ENCODE data around the gene WASF2.
"Not testable (repeated sequence)": the region's sequence is repeated elsewhere in the genome, so short reads cannot be mapped to it uniquely, and the experiment has no call there.

The WASF2 gene

DNA sequence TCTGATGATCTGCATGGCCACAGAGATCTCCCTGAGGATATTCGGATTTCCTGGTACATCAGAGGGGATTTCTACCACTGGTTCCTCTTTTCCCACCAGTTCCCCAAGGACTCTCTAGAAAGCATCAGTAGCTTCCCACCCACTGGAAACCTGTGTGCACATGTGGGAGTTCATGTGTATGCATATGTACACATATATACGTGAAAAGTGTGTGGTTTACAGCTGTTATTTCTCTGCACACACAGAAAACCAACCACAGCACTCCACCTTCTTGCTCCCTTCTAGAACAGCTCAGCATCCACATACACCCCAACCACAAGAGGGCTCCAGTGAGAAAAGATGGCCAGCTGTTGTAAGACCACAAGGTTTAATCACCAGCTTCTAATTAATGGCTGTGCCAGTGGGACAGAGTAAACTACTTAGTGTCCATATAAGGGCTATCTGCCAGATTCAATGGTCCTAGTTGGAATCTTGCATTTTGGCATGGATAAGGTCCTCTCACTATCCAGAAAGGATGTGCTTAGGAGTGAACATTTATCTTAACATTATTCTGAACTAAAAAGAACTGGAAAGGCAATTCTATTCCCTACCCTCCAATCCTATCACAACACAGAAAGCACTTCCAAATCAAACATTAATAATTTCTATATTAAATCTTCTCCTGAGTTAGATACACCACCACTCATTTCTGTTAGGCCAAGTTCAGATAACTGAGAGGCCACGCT is 73.4 kb downstream of the WASF2 start:
- no peak for DNase-seq

DNA sequence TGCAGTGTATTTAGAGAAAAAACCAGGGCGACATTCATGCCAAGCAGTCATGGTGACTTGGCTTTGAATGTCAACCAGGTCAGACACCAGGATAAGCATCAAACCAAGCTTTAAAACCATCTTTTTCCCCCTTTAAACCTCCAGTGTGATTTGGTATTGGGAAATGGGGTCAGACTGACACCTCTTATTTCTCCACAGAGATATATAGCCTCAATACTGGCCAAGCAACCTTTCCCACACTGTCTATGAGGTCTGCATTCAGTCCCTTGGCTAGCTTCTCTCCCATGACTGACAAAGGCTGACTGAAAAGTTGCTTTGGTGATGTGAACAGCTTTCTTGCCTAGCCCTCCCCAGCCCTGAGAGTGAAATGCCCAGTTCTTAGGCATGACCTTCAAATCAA is 75.9 kb downstream of the WASF2 start:
- no peak for DNase-seq

DNA sequence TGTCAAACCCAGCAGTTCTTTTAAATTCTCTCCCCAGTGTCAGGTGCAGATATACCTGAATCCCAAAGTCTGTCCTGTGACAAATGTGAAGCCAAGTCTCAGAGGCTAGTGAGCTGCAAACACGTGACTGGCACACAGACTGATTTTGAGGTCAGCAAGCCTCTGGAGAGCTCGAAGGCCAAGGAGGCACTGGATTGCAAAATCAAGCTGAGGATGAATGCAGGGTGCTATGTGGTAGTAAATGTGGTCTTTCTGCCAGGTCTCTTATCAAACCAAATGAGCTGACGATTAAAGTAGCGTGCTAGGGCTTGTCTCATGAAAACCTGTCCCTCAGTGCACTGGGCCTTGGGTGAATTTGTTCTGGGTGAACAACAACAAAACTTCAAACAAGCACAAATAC is 77.0 kb downstream of the WASF2 start:
- no peak for DNase-seq

DNA sequence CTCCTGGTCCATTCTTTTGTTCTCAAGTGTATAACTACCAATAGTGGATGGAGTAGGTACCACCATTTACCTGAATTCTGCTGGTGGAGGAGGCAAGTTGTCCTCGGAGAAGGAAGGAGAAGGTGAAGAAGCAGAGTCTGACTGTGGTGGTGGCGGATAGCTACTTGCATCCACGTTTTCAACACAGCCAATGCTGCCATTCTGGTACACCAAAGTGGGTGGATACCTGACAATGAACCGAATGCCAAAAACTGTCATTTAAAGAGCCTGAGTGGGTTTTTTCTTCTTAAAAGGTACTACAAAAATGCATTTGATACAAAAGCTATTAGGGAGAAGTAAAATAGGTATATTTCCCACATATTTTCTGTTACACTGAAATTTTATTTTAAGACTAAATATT is 77.5 kb downstream of the WASF2 start:
- DNase-seq, result no peak

DNA sequence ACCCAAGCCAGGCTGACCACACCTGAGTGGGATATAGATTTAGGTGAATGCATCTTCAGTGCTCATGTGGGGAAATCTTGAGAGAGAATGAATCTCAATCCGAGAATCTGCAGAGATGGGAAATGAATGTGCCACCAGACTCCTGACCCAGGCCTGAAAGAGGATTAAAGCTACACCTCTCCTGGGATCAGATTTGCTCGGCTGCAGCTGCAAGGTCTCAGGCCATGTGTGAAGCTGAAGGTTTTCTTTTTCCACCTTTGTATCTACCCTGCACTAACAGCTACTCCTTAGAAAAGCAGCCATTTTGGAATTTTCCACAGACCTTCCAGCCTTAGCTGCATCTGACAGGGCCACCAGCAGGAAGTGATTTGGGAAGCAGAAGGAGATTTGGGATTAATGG is 79.3 kb downstream of the WASF2 start:
- DNase-seq, result no peak

DNA sequence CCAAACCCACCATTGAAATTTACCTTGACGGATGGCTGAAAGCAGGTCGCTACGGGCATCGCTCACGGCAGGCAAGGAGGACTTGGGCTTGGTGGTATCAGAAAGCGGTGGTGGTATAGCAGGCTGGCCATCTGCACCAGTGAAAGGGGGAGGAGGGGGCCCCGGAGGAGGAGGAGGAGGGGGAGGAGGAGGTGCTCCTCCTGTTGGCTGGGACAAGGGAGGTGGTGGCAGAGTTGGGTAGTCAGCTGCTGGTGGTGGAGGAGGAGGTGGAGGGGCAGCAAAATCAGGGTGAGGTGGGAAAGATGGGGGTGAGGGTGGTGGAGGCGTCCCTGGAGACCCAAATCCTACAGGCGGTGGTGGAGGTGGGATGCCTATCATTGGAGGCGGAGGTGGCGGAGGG is 80.3 kb downstream of the WASF2 start:
- no peak for DNase-seq

DNA sequence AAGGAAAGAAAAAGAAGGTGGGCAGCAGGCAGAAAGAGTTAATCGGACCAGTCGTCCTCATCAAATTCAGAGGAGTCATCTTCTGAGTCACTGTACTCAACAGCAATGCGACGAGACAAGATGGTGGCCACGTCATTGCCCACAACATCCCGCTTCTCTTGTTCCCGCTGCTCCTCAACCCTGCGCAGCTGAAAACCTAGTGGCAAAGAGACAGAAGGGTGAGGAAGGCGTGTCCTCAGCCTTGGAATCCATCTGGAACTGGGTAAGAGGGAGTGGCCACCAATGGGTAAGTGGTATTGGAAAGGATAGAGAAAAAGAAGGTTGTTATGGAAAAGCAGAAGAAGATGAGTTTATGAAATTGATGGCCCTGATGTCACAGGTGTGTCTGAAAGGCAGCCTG is 81.8 kb downstream of the WASF2 start:
- DNase-seq, result no peak

DNA sequence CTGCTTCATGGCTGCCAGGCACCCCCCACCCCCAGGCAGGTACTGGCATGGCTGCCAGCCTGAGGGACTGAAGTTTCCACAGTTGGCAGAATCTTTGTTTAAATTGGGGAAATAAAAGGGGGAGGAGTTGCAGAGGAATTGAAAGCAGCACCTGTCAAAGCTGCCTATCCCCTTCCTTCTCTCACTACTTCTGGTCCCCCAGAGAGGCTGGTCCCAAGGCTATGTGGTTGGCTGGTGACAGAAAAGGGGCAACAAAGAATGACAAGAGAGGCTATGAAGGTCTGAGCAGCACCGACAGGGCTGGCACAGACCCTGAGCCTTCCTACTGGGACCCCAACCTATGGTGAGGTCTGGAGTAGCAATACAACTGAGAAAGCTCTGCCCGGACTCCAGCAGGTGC is 83.2 kb downstream of the WASF2 start:
- DNase-seq, result not testable (repeated sequence)

DNA sequence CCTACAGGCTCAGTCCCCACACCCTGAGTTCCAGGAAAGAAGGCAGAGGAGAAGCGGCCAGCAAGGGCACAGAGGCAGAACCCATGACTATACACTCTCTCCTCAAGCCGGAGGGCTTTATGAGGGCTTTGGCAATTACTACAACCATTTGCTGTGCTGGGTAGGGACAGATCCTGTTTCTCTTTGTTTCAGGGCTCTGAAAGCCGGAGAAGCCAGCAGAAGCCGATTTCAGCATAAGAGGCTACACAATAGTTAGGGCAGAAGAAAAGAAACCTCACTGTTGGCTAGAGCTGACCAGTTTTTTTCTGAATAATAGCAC is 83.6 kb downstream of the WASF2 start:
- DNase-seq, result no peak

DNA sequence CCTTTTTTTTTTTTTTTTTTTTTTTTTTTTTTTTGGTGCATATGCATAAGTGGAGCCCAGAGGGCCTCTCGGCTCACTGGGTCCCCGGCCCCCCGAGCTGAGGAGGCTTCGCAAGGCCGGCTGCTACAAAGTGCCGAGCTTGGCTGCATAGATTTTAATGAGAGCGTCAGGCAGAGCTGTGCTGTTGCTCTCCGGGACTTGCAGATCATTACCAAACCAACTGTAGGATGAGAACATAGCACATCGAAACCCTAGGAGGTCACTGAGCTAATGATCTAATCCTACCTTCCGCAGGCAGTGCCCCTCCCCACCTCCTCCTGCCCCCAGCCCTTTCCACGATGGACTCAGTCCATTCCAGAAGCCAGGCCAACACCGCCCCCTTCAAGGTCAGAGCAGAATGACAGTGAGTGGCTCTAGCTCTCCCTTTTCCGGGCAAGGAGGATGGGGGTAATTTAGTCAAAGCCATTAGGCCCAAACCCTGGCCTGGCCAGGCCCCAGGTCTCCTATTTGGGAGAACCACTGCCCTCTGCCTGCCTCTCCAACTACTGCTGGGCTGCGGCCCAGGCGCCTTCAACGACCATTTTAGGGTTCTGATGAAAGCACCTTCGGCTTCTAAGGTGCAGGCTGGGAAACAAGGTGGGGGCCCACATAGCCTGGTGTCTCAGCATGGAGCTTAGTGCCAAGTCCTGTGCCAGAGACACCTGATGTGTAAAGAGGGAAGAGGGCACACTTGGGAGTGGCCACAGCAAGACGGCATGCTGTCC is 84.2 kb downstream of the WASF2 start:
- not testable (repeated sequence) for DNase-seq

DNA sequence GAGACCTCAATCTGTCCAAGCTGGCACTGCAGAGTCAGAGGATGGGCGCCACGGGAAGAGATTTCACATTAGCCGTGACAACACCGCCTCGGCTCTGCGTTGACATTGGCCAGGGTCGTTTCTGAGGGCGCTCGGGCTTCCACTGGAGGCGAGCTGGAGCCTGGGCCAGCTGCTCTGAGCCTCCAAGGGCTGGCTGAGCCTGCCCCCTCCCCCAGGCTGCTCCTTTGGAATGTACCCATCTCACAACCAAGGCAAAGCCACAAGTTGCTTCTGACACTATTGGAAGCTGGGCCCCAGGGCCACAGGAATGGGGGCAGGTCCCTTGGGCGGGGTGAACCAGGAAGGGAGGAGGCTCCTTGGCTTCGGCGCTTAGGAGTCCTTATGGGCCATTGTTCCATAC is 84.9 kb downstream of the WASF2 start:
- DNase-seq, result no peak

DNA sequence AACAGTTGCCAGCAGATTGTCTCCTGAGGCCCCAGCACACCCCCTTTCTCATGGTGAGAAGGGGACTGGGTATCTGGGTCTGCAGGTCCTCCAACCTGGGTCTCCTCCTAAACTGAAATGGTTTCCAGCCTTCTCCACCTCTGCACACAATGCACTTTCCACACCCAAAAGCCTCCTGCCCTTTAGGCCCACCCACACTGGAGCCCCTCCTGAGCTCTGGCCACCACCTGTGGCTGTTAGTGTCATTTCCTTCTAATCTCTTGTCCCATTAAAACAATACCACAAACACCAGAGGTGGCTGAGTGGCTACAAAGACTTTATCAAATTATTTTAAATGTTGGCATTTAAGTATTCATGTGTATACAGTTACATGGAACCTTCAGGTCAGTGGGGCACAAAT is 86.0 kb downstream of the WASF2 start:
- DNase-seq, result no peak

DNA sequence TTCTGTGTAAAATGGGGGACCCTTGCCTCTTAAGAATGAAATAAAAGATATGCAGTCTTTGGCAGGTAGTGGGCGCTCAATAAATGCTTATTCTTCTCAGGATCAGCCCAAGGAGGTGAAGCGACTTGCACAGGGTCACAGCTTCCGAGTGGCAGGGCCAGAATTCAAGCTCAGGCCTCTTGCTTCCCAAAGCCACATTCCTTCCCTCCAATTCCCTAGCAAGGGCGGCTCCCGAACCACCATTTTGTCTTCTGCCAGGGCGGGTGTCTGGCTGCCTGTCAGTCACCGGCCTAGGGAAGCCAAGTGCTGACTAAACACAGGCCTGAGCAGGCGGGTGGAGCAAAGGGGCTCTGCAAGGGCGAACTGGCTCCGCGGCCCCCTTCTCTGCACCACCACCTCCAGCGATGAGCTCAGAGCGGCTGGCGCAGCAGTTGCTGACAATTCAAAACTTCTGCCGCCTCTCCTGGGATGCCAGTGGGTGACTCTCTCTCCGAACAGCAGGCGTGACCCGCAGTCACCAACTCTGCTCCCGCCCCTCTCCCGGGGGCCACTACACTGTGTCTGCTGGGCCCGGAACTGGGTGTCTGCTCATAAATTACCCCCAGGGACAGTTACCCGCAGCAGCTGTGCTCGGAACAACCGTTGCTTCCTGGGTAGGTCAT is 86.8 kb downstream of the WASF2 start:
- DNase-seq, result no peak

DNA sequence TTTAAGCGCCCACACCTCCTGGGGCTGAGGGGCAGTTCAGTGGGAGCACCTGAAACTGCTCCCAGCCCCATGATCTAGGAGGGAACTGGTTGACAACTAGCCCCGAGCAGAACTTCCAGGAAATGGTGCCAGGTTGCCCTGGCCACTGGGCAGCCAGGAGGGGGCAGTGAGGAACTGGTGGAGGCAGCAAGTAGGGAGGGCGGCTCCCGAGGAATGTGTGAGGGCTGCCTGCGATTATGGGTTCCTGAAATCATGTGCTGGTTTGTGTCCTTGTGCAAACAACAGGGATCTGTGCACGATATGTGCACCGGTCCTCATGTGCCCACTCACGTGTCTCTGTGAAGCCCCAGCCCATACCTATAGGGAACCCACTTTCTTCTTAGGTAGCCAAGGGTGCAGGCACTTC is 87.6 kb downstream of the WASF2 start:
- no peak for DNase-seq

DNA sequence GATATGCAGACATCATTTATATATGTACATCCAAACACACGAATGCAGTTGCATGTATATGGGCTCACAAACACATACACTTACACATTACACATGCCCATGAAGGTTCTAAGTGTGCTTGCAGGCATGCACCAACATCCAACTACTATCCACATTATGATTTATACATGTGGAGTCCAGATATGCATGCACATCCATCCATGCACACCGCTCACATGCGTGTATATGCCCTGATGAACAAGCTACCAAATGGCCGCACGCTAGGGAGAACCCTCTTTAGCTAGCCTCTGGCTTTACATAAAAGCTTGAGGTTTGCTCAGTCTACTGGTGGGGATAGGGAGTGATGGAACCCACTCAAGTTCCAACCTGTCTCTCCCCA is 89.0 kb downstream of the WASF2 start:
- DNase-seq, result no peak

DNA sequence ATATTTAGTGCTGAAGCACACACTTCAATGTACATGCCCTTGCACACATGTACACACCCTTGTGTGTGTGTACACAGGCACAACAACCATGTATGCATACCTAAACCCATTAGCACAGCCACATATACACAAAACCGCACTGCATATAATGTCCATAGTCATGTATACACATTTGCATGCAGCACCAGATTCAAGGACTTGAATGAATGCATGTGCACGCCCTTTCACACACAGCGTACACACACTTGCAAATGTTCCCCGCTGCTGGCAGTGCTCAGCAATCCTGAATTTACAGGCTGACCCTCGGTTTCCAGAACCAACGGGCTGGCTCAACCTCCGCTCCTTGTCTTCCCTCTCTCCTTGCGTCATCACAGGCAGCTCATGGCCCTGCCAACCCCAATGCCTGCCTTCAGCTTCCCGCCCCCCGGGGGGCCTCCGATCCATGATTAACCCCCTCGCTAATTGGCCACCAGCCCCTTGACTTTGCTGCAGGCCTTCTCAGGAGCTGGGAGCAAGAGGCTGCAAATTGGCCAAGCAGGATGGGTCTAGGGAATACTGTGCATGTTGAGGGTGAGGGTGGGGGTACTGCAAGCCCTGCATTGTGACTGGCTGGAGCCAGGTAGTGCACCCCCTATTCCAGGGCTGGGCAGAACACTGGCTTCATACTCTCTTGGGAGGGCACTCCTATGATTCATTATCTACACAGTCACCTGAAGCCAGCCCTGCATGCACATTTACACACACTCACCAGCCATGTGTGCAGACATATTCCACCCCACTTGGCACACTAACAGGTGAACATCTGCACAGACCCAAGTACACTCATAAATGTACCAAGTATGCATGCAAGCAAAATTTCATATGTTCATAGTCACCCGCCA is 89.6 kb downstream of the WASF2 start:
- DNase-seq, result no peak

DNA sequence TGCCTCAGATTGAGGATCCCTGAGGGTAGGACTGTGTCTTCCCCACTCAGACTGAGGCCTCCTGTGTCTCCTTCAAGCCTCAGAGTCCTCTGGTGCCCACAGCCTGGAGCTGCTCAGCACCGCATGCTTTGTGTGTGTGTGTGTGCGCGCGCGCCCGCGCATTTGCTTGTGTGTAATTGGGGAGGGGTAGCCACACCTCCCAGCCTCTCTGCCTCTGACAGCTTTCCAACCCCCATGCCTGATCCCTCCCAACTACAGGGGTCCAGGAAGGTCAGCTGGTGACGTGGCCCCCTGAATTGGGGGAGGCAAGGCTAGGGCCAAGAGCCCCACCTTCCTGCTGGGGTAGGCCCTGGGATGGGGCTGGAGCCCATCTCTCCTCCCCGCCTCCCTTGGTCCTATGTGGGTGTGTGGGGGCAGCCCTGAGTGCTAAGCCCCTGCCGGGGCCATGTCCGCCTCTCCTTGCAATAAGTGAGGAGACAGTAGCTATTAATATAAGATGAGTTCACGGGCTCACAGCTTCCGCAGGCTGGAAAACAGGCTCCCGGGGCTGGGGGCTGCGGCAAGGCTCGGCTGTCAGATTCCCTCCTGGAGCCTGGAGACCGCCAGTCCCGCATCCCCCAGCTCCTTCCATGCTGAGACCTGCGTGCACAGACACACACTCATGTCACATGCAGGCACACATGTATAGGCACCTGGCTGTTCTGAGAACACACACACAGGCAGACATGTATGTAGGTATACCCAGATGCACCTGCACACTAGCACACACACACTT is 90.5 kb downstream of the WASF2 start:
- DNase-seq, result no peak

DNA sequence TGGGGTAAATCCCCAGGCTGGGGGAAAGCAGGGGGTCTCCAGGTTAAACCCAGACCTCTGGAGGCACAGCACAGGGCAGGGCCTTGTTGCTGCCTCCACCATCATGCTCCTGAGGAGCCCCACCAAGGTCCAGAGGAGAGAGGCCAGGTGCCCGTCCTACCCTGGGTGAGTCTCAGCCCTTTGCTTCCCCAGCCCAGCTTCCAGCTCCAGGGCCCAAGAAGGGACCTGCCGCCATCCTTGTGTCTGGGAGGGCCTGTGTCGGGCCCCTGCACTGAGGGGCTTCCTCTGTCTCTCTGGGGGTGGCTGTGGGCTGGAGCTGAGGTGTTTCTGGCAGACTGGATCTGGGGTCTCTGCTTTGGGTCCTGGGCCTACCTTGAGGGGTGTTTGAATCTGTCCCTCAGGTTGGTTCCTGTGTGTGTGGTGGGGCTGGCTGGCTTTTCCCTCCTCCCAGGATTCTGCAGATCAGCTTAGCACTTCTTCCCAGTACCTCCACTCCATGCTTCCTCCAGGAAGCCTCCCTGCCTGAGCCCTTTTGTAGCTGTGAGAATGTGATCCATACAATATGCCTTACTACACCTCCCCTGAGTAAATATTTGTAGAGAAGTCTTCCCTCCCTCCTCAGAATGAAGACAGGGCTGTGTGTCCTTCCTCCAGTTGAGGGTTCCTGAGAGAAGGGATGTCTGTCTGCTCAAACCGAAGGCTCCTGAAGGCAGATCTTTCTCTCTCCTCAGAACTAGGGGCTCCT is 91.4 kb downstream of the WASF2 start:
- no peak for DNase-seq

DNA sequence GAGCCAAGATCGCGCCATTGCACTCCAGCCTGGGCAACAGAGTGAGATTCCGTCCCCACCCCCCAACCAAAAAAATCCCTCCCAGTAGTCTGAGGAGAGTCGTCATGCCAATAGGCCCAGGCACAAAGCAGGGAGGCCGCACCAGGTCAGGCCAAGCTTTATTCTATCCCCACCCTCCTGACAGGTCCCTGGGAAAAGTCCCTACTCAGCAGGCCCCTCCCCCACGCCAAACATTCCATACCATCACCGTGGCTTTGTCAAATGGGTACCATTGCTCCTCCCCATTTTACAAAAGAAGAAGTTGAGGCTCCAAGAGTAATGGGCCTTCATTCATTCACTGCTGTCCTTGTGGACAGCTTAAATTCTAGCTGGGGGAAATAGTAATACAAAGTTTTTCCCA is 92.2 kb downstream of the WASF2 start:
- DNase-seq, result no peak

DNA sequence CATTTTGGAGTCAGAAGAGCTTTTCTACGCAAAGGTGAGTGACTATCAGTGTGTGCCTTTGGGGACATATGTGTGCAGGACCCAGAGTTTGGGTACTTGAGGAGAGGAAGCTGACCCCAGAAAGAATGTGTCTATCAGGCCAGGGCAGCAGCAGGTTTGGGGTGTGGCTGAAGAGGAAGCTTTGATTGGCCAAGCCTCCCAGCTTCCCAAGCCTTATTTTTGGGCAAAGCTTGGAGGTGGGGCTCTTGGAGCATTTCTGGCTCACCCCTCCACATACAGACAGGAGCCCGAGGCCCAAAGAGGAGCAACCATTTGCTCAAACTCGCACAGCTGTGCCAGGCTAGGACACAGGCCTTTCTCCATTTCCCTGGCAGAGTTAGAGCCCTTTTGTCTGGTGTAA is 92.9 kb downstream of the WASF2 start:
- no peak for DNase-seq

DNA sequence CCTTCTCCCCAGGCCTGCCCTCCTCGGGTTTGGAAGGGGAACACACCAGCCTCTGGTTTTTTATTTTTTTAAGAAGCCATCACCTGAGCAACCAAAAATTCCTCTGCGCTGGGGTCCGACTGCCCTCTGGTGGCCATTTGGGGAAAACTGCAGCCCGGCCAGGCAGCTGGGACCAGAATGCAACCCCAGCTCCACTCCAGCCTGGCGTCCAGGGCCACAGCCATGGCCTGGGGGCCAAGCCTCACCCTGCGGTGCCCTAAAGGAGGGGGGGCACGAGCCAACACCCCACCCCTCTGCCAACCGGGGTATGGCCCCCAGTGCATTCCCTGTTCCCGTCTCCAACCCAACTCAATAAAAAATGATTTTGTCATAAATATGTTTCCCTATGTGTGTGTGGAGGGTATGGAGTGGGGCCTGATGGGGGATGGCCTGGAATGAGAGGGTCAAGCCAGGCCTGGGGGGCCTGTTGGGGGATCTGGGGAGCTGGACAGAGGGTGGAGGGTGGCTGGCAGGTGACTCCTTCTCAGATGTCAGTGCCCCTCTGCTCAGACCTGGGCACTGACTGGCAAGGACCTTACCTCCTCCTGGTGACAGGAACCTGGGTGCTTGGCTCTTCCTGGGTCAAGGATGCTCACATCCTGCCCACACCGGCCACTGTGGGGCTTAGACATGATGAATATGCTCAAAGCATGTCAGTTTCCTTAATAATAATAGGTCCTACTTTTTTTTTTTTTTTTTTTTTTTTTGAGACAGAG is 94.3 kb downstream of the WASF2 start:
- DNase-seq, result peak; percentile 83
